ENCODE measurements around the gene CHN2.

Gene CHN2

GRCh38 chr7:29467193-29467926 lies 272.8 kb downstream of the CHN2 start:
- no peak for DNase-seq (ENCODE audit: low read depth, low spot score)

GRCh38 chr7:29468196-29468595 lies 273.6 kb downstream of the CHN2 start:
- no peak for DNase-seq (ENCODE audit: low read depth, low spot score)

- DNase-seq (ENCODE audit: low read depth, low spot score), result no peak
These were observed 274.7 kb downstream of the CHN2 start for GRCh38 chr7:29469281-29469680.

- DNase-seq (ENCODE audit: low read depth, low spot score), result no peak
These were observed 275.5 kb downstream of the CHN2 start for GRCh38 chr7:29469976-29470557.

- DNase-seq (ENCODE audit: low read depth, low spot score), result no peak
These were observed 277.0 kb downstream of the CHN2 start for GRCh38 chr7:29471444-29472138.

- no peak for DNase-seq (ENCODE audit: low read depth, low spot score)
These were observed 282.3 kb downstream of the CHN2 start for GRCh38 chr7:29476916-29477315.

GRCh38 chr7:29478226-29478625 lies 283.7 kb downstream of the CHN2 start:
- DNase-seq (ENCODE audit: low read depth, low spot score), result no peak

- DNase-seq (ENCODE audit: low read depth, low spot score), result no peak
These were observed 284.2 kb downstream of the CHN2 start for GRCh38 chr7:29478687-29479240.

- DNase-seq (ENCODE audit: low read depth, low spot score), result no peak
These were observed 285.0 kb downstream of the CHN2 start for GRCh38 chr7:29479301-29480200.

- DNase-seq (ENCODE audit: low read depth, low spot score), result no peak
These were observed 285.9 kb downstream of the CHN2 start for GRCh38 chr7:29480451-29480850.

GRCh38 chr7:29480934-29481651 lies 286.5 kb downstream of the CHN2 start:
- DNase-seq (ENCODE audit: low read depth, low spot score), result no peak

GRCh38 chr7:29482056-29482455 lies 287.5 kb downstream of the CHN2 start:
- no peak for DNase-seq (ENCODE audit: low read depth, low spot score)

GRCh38 chr7:29483219-29484104 lies 288.9 kb downstream of the CHN2 start:
- DNase-seq (ENCODE audit: low read depth, low spot score), result no peak

GRCh38 chr7:29484280-29484679 lies 289.7 kb downstream of the CHN2 start:
- DNase-seq (ENCODE audit: low read depth, low spot score), result no peak

- no peak for DNase-seq (ENCODE audit: low read depth, low spot score)
These were observed 291.0 kb downstream of the CHN2 start for GRCh38 chr7:29485339-29486190.

GRCh38 chr7:29486191-29486700 lies 291.7 kb downstream of the CHN2 start:
- DNase-seq (ENCODE audit: low read depth, low spot score), result no peak

- no peak for DNase-seq (ENCODE audit: low read depth, low spot score)
These were observed 292.8 kb downstream of the CHN2 start for GRCh38 chr7:29487424-29487823.

- DNase-seq (ENCODE audit: low read depth, low spot score), result no peak
These were observed 293.8 kb downstream of the CHN2 start for GRCh38 chr7:29488203-29488970.
